ENCODE results near the gene CHST9. TPM values are rescaled to one million over a fixed set of nuclear protein-coding genes. Genes with fewer than 3 reads are reported as not detected.
"Not testable (repeated sequence)": the region's sequence is repeated elsewhere in the genome, so short reads cannot be mapped to it uniquely, and the experiment has no call there.

The CHST9 gene
- polyA plus RNA-seq, 1 donor: 0.10 TPM

GRCh38 chr18:27093290-27093689 lies 91.8 kb downstream of the CHST9 start:
- not testable (repeated sequence) for DNase-seq

GRCh38 chr18:27081701-27082100 lies 103.4 kb downstream of the CHST9 start:
- DNase-seq: no peak

GRCh38 chr18:27075828-27076227 lies 109.3 kb downstream of the CHST9 start:
- no peak for DNase-seq

GRCh38 chr18:27073404-27073830 lies 111.7 kb downstream of the CHST9 start:
- DNase-seq: no peak

GRCh38 chr18:27064673-27065072 lies 120.4 kb downstream of the CHST9 start:
- no peak for DNase-seq

- DNase-seq: no peak
Observed at GRCh38 chr18:27062802-27063201, 122.3 kb downstream of the CHST9 start.

GRCh38 chr18:27061488-27062095 lies 123.5 kb downstream of the CHST9 start:
- DNase-seq: no peak

- no peak for DNase-seq
Observed at GRCh38 chr18:27057519-27058234, 127.4 kb downstream of the CHST9 start.

- DNase-seq: no peak
Observed at GRCh38 chr18:27054926-27055325, 130.2 kb downstream of the CHST9 start.

- no peak for DNase-seq
Observed at GRCh38 chr18:27049969-27050368, 135.1 kb downstream of the CHST9 start.

- DNase-seq: no peak
Observed at GRCh38 chr18:27045342-27045741, 139.8 kb downstream of the CHST9 start.

GRCh38 chr18:27042177-27042576 lies 142.9 kb downstream of the CHST9 start:
- DNase-seq: no peak

GRCh38 chr18:27040796-27041195 lies 144.3 kb downstream of the CHST9 start:
- no peak for DNase-seq

GRCh38 chr18:27033722-27034121 lies 151.4 kb downstream of the CHST9 start:
- no peak for DNase-seq

GRCh38 chr18:27030421-27030820 lies 154.7 kb downstream of the CHST9 start:
- no peak for DNase-seq

- DNase-seq: no peak
Observed at GRCh38 chr18:27022477-27022876, 162.6 kb downstream of the CHST9 start.

GRCh38 chr18:27017901-27018500 lies 167.1 kb downstream of the CHST9 start:
- DNase-seq: no peak

GRCh38 chr18:27014841-27015240 lies 170.3 kb downstream of the CHST9 start:
- no peak for DNase-seq

- DNase-seq: no peak
Observed at GRCh38 chr18:27010784-27011183, 174.3 kb downstream of the CHST9 start.

- no peak for DNase-seq
Observed at GRCh38 chr18:27009293-27009692, 175.8 kb downstream of the CHST9 start.

GRCh38 chr18:27008575-27008974 lies 176.5 kb downstream of the CHST9 start:
- DNase-seq: no peak

- DNase-seq: no peak
Observed at GRCh38 chr18:27007880-27008279, 177.2 kb downstream of the CHST9 start.

GRCh38 chr18:27005589-27005988 lies 179.5 kb downstream of the CHST9 start:
- no peak for DNase-seq
